Activated naive CD4-positive, alpha-beta T cell treated with anti-CD3 and anti-CD28 coated beads, Interleukin-2, amount 10 ng/mL, durations not matched to agents 7 days and 5 days (primary cell): ENCODE results near the gene LRGUK.

Source experiments
- CTCF ChIA-PET: fragments of 350-600 bp; sonication (Branson Sonifier 250); formaldehyde crosslinking; loops from one replicate; lab custom pipeline; 2021; ENCODE audit warnings: antibody characterized with exemption; lab: Charles Lee
- DNase-seq: peaks from one replicate; pipeline ENCODE4 v3.0.0-alpha.2; 2020
- H3K27ac Mint-ChIP-seq: one replicate; pipeline ENCODE4 v1.8.0; 2021; ENCODE audit warnings: mild to moderate bottlenecking, moderate library complexity, mixed read lengths
- H3K27me3 Mint-ChIP-seq: one replicate; pipeline ENCODE4 v1.8.0; 2021; ENCODE audit warnings: mild to moderate bottlenecking, mixed read lengths
- H3K36me3 Mint-ChIP-seq: one replicate; pipeline ENCODE4 v1.8.0; 2021; ENCODE audit warnings: mixed read lengths
- H3K4me1 Mint-ChIP-seq: one replicate; pipeline ENCODE4 v1.8.0; 2021; ENCODE audit warnings: mixed read lengths
- H3K4me3 Mint-ChIP-seq: one replicate; pipeline ENCODE4 v1.8.0; 2021; ENCODE audit warnings: mild to moderate bottlenecking, moderate library complexity, mixed read lengths
- H3K9me3 Mint-ChIP-seq: one replicate; pipeline ENCODE4 v1.8.0; 2021; ENCODE audit warnings: mixed read lengths

LRGUK gene

DNA sequence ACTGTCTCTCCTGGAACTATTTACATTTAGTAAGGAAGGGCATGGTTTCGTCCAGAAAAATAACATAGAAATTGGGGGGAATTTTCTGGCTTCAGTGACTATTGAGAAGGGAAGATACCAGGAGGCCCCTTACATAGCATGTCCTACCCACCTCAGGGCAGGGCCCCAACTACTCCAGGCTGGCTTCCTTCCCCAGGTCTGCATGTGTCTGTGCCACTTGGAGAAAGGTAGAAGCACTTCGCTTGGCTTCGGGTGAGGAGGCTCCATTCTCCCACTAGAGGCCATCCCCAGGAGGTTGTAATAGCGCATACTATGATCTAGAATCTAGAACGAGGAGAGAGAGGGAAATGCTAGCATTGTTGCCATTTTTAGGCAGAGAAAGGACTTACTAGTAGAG is 14.7 kb downstream of the LRGUK start:
- no peak overlapping the region for H3K27ac Mint-ChIP-seq

GRCh38 chr7:134153493-134154136 is 26.5 kb downstream of the LRGUK start:
- H3K36me3 Mint-ChIP-seq: no peaks in the 10 kb centered on the region
- no peak overlapping the region for H3K27ac Mint-ChIP-seq
- no peak for DNase-seq
- CTCF ChIA-PET: no interaction called here
- no peaks in the 10 kb centered on the region for H3K27me3 Mint-ChIP-seq
- H3K4me3 Mint-ChIP-seq: no peak overlapping the region
- H3K9me3 Mint-ChIP-seq: no peaks in the 10 kb centered on the region
- peaks cover 2% of the 10 kb centered on the region for H3K4me1 Mint-ChIP-seq

More for the DNA sequence above, 14.7 kb downstream of the LRGUK start:
- peaks cover 3% of the 10 kb centered on the region for H3K4me1 Mint-ChIP-seq
- H3K36me3 Mint-ChIP-seq: no peaks in the 10 kb centered on the region
- CTCF ChIA-PET: interaction anchor here (1.0 to 2.0 kb wide), 10 partner anchors 10 to 215 kb away, joined by 3 to 10 read pairs (median 5); no protein-coding TSS in a partner anchor
- no peak for DNase-seq
- no peaks in the 10 kb centered on the region for H3K9me3 Mint-ChIP-seq
- H3K4me3 Mint-ChIP-seq: no peak overlapping the region
- H3K27me3 Mint-ChIP-seq: peaks cover 6% of the 10 kb centered on the region

DNA sequence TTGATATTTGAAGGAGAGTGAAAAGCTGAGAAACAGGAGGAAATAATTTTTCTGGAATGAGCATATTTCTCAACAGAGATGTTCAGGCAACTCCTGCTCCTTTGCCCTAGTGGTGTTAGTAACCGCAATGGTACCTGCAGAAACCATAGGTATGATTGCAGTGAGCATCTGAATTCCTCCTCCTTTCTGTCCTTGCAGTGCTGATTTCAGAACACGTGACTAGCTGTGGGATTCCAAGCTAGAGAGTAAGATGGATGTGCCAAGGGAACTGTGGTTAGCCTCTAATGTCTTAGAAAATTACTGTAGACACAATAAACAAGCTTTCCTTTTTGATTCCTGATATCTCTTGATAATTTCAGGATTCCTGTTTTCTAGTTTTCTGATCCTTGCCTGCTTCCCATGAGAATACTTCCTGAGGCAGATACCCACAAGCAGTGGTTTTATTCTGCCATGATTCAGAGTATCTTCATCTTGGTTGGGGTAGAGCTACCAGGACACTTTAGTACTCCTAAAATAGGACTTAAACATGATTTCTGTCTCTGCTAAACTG is 27.5 kb downstream of the LRGUK start:
- Mint-ChIP-seq H3K9me3 (no peaks in the 10 kb centered on the region), H3K36me3 (no peaks in the 10 kb centered on the region), H3K4me3 (no peak overlapping the region), H3K4me1 (peaks cover 2% of the 10 kb centered on the region), H3K27ac (no peak overlapping the region), H3K27me3 (no peaks in the 10 kb centered on the region)
- CTCF ChIA-PET: no interaction called here
- DNase-seq: no peak

GRCh38 chr7:134155206-134155605 is 28.1 kb downstream of the LRGUK start:
- no peak overlapping the region for H3K4me3 Mint-ChIP-seq
- H3K9me3 Mint-ChIP-seq: no peaks in the 10 kb centered on the region
- no peaks in the 10 kb centered on the region for H3K36me3 Mint-ChIP-seq
- CTCF ChIA-PET: no interaction called here
- peaks cover 2% of the 10 kb centered on the region for H3K4me1 Mint-ChIP-seq
- DNase-seq: no peak
- no peaks in the 10 kb centered on the region for H3K27me3 Mint-ChIP-seq
- H3K27ac Mint-ChIP-seq: no peak overlapping the region

GRCh38 chr7:134155871-134156270 is 28.7 kb downstream of the LRGUK start:
- no peaks in the 10 kb centered on the region for H3K9me3 Mint-ChIP-seq
- CTCF ChIA-PET: no interaction called here
- H3K4me1 Mint-ChIP-seq: peaks cover 2% of the 10 kb centered on the region
- H3K36me3 Mint-ChIP-seq: no peaks in the 10 kb centered on the region
- no peak overlapping the region for H3K4me3 Mint-ChIP-seq
- no peak overlapping the region for H3K27ac Mint-ChIP-seq
- no peak for DNase-seq
- no peaks in the 10 kb centered on the region for H3K27me3 Mint-ChIP-seq

GRCh38 chr7:134165252-134165651 is 38.1 kb downstream of the LRGUK start:
- Mint-ChIP-seq H3K27me3 (no peaks in the 10 kb centered on the region), H3K9me3 (no peaks in the 10 kb centered on the region), H3K4me1 (no peaks in the 10 kb centered on the region), H3K4me3 (no peak overlapping the region), H3K36me3 (no peaks in the 10 kb centered on the region), H3K27ac (no peak overlapping the region)
- CTCF ChIA-PET: no interaction called here
- DNase-seq: no peak

DNA sequence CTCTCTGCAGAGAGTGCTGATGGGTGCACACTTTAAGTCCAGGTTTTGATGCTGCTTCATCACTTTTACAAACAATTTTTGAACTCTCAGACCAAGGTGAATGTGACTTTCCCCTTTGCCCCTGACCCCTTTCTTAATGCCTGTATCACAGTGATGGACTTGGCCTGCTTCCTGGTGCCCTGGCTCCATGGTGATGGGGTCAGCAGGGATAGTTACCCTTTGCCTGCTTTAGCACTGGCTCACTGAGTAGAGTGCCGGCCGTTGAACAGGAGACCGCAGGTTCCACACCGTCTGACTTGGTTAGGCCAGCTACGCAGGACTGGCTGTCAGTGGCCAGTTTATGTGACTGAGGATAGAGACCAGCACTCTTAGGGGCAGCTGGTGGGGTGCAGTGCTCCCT is 40.1 kb downstream of the LRGUK start:
- H3K36me3 Mint-ChIP-seq: no peaks in the 10 kb centered on the region
- no peak overlapping the region for H3K4me3 Mint-ChIP-seq
- H3K4me1 Mint-ChIP-seq: no peaks in the 10 kb centered on the region
- DNase-seq: no peak
- no peaks in the 10 kb centered on the region for H3K27me3 Mint-ChIP-seq
- CTCF ChIA-PET: no interaction called here
- H3K9me3 Mint-ChIP-seq: no peaks in the 10 kb centered on the region
- H3K27ac Mint-ChIP-seq: no peak overlapping the region

- Mint-ChIP-seq H3K27ac (no peak overlapping the region), H3K4me1 (no peaks in the 10 kb centered on the region), H3K27me3 (no peaks in the 10 kb centered on the region), H3K9me3 (no peaks in the 10 kb centered on the region), H3K4me3 (no peak overlapping the region), H3K36me3 (no peaks in the 10 kb centered on the region)
- DNase-seq: no peak
- CTCF ChIA-PET: no interaction called here
Measured at GRCh38 chr7:134167841-134168240, 40.7 kb downstream of the LRGUK start.

DNA sequence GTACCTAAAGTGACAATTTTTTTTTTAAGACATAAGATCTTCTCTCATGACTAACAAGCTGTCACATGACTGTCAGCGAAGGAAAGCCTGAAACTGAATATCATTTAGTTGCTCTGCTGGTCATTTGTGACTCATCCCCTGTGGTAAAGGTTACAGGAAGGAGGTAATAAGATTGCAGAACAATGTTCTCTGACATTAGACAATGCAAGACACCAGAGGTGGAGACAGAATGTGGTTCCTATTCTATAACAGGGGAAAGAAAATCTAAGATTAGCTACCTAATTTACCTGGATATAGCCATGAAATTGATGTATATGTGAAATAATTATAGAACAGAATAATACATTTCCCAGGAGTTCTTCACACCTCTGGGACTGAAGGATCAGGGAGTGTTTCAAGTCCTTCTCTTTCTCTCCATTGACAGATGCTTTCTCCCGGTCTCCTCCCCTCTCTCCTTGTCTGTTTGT is 47.7 kb downstream of the LRGUK start:
- H3K4me3 Mint-ChIP-seq: no peak overlapping the region
- CTCF ChIA-PET: no interaction called here
- H3K27me3 Mint-ChIP-seq: no peaks in the 10 kb centered on the region
- no peaks in the 10 kb centered on the region for H3K9me3 Mint-ChIP-seq
- no peaks in the 10 kb centered on the region for H3K36me3 Mint-ChIP-seq
- H3K27ac Mint-ChIP-seq: no peak overlapping the region
- H3K4me1 Mint-ChIP-seq: peaks cover 8% of the 10 kb centered on the region
- no peak for DNase-seq

DNA sequence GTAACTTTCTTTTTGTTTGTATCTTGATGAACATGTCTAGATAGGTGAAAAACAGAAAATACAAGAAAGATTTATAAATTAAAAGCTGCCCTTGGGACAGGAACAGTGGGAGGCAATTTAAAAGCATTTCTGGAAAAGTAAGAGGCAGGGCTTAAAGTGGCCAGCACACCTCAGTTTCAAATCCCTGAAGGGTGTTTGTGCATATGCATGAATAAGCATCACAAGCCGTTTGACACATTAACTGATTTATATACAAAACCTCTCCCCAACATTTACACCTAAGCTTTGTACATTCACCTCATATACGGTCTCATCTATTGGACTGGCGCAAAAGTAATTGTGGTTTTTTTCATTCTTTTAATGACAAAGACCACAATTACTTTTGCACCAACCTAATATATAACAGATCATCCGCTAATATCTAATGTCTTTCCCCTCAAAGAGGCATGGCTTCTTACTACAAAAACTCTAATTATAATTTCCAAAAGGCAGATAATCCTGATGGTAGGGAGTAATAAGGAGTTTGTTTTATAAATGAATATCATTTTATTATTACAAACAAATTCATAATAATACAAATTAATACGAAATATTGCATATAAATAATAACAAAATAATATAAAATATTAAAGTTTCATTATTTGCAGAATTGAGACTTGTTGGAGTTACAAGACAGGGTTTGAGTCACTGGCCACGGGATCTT is 48.3 kb downstream of the LRGUK start:
- no peak overlapping the region for H3K4me3 Mint-ChIP-seq
- CTCF ChIA-PET: no interaction called here

GRCh38 chr7:134176037-134176350 is 48.9 kb downstream of the LRGUK start:
- H3K9me3 Mint-ChIP-seq: no peaks in the 10 kb centered on the region
- DNase-seq: no peak
- no peaks in the 10 kb centered on the region for H3K36me3 Mint-ChIP-seq
- H3K4me3 Mint-ChIP-seq: no peak overlapping the region
- CTCF ChIA-PET: no interaction called here
- H3K4me1 Mint-ChIP-seq: peaks cover 8% of the 10 kb centered on the region
- no peaks in the 10 kb centered on the region for H3K27me3 Mint-ChIP-seq
- H3K27ac Mint-ChIP-seq: no peak overlapping the region

More for the DNA sequence above, 48.3 kb downstream of the LRGUK start:
- no peaks in the 10 kb centered on the region for H3K36me3 Mint-ChIP-seq
- DNase-seq: no peak
- H3K27me3 Mint-ChIP-seq: no peaks in the 10 kb centered on the region
- H3K27ac Mint-ChIP-seq: no peak overlapping the region
- no peaks in the 10 kb centered on the region for H3K9me3 Mint-ChIP-seq
- H3K4me1 Mint-ChIP-seq: peaks cover 8% of the 10 kb centered on the region

- no peak overlapping the region for H3K4me3 Mint-ChIP-seq
- no peaks in the 10 kb centered on the region for H3K36me3 Mint-ChIP-seq
- no peaks in the 10 kb centered on the region for H3K27me3 Mint-ChIP-seq
- CTCF ChIA-PET: no interaction called here
- peaks cover 7% of the 10 kb centered on the region for H3K4me1 Mint-ChIP-seq
- DNase-seq: no peak
- H3K27ac Mint-ChIP-seq: no peak overlapping the region
- no peaks in the 10 kb centered on the region for H3K9me3 Mint-ChIP-seq
Measured at GRCh38 chr7:134179036-134180011, 52.2 kb downstream of the LRGUK start.

GRCh38 chr7:134180376-134180775 is 53.2 kb downstream of the LRGUK start:
- Mint-ChIP-seq H3K4me1 (no peaks in the 10 kb centered on the region), H3K4me3 (no peak overlapping the region), H3K36me3 (no peaks in the 10 kb centered on the region), H3K27me3 (no peaks in the 10 kb centered on the region), H3K9me3 (no peaks in the 10 kb centered on the region), H3K27ac (no peak overlapping the region)
- CTCF ChIA-PET: no interaction called here
- no peak for DNase-seq

DNA sequence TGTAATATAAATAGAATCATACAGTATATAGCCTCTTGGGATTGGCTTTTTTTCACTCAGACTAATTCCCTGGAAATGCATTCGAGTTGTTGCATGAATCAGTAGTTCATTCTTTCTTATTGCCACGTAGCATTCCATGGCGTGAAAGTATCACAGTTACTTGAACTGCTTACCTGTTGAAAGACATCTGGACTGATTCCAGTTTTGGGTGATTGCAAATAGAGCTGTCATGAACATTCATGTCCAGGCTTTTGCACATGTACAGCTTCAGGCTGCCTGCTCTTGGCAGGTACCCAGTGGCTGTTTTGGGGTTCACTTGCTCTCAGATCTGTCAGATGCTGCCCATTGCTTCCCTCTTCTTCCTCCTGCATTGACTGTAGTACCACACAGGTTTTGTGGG is 54.9 kb downstream of the LRGUK start:
- CTCF ChIA-PET: no interaction called here

More for the DNA sequence above, 54.9 kb downstream of the LRGUK start:
- DNase-seq: no peak
- Mint-ChIP-seq H3K4me3 (no peak overlapping the region), H3K36me3 (no peaks in the 10 kb centered on the region), H3K27me3 (no peaks in the 10 kb centered on the region), H3K9me3 (no peaks in the 10 kb centered on the region), H3K4me1 (no peaks in the 10 kb centered on the region), H3K27ac (no peak overlapping the region)
